ENCODE measurements around the gene LARP1.
"Not testable (repeated sequence)": the region's sequence is repeated elsewhere in the genome, so short reads cannot be mapped to it uniquely, and the experiment has no call there.

Gene LARP1

DNA sequence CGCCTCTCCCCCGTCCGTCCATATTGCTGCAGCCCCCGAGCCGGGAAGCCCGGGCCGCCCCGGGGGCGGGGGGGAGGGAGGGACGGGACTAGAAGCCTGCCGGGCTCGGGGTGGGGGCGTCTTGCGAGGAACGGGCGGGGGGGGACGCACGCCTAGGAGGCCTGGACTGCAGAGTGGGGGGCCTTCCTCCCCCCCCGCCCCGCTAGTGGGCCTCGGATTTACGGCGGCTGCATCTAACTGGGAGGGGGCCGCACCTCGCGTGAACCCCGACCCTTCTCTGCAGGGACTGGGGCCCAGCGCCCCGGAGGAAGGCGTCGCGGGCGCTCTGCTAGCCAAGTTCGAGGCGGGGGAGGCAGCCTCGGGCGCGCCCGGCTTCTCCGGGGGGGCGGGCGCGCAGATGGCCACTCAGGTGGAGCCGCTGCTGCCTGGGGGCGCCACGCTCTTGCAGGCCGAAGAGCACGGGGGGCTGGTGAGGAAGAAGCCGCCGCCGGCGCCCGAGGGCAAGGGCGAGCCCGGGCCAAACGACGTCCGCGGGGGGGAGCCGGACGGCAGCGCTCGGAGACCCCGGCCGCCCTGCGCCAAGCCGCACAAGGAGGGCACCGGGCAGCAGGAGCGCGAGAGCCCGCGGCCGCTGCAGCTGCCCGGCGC lies at the start of gene LARP1:
TSS of gene LARP1 (plus strand) at position 17 of the 648 bp plus-strand sequence. CDS start at position 398, 381 bp downstream.
- DNase-seq (ENCODE audit: low read depth), result no peak

- DNase-seq (ENCODE audit: low read depth), result no peak
Observed at GRCh38 chr5:154706416-154706815, 48.8 kb upstream of the LARP1 start.

GRCh38 chr5:154707641-154708040 lies 47.5 kb upstream of the LARP1 start:
- no peak for DNase-seq (ENCODE audit: low read depth)

DNA sequence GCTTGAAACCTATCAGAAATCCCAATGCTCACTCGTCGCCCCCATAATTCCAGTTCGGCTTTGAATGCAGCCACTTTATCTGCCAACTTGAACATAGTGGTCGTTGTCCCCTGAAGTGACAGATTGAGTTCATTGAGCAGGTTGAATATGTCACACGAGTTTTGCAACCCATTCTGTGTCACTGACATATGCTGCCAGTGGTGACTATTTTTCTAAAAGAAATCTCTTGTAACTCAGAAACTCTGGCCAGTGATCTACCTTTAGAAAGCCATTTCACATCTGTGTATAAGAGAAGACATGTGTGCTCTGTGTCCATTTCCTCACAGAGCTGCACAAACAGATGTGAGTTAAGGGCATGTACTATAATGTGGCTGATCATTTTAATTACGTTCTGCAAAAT lies 47.0 kb upstream of the LARP1 start:
- DNase-seq (ENCODE audit: low read depth), result no peak

- no peak for DNase-seq (ENCODE audit: low read depth)
Observed at GRCh38 chr5:154708846-154709245, 46.3 kb upstream of the LARP1 start.

GRCh38 chr5:154709368-154710305 lies 45.5 kb upstream of the LARP1 start:
- no peak for DNase-seq (ENCODE audit: low read depth)

- no peak for DNase-seq (ENCODE audit: low read depth)
Observed at GRCh38 chr5:154712518-154713437, 42.4 kb upstream of the LARP1 start.

DNA sequence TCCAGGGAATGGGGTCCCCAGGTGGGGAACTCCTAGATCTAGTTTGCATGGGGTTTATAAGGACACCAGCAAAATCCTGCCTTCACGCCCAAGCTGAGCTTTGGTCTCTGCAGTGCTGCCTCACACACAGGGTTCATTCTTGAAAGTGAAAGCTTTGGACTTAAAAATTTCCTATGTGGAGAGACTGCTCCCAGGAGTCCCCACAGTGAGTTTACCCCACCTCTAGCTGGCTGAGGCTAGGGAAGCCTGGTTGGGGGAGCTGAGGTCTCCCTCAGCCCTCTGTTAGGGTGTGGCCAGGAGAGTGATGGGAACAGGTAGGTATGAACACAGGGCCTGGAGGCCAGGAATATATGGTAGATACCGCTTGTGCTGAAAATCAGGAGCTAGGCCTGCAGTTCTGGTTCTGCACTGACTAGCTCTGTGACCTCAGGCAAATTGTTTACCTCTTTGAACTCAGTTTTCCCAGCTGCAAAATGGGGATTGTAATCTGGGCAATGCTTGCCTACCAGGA lies 41.5 kb upstream of the LARP1 start:
- DNase-seq (ENCODE audit: low read depth), result no peak

DNA sequence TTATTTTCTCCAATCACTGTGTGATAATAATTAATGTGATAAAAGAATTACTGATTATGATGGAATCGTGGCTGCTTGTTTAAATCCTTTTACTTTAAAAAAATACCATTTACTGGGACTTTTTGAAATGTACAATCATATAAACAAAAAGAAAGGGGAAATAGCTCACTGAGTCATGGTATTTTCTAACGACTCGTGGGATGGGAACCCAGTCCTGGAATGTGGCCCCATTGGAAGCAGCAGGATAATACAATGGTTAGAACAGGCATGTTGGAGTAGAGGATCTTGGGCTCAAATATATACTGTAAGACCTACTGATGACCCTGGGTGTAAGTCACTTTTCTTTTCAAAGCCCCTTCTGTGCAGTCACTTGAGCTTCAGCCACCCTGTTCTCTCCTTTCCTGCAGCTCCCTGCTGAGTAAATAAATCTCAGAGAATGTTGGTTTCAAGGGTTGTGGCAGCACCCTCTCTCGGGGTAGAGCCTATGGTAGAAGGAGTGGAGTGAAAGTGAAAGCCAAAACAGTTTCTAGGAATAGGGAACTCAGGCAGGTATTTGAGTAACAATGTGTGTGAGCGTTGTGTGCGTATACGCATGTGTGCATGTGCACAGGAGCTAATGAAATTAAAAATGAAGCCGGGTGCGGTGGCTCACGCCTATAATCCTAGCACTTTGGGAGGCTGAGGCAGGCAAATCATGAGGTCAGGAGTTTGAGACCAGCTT lies 40.8 kb upstream of the LARP1 start:
- no peak for DNase-seq (ENCODE audit: low read depth)

DNA sequence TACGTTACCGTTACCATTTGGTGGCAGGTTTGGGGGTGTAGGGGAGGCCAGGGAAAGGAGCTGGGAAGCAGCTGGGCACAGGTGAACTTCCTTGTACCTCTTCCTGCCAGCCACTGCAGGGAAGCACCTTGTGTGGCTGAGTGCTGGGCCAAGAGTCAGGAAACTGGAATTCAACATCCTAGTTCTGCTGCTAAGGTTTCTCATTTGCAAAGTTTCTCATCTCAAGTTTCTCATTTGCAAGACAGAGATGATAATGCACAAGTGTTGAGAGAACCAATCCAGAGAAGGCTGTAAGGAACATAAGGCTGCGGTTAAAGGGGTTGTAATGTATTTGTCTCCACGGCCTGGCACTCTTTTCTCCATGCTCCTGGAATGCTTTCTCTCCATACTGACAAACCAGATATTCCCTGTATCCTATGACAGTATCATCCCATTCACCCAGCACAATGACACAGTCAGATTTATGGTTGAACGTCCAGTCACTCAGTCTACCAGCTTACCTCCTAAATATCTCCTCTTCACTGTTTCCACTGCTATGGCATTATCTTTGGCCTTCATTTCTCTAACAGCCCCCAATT lies 33.6 kb upstream of the LARP1 start:
- DNase-seq (ENCODE audit: low read depth), result no peak

DNA sequence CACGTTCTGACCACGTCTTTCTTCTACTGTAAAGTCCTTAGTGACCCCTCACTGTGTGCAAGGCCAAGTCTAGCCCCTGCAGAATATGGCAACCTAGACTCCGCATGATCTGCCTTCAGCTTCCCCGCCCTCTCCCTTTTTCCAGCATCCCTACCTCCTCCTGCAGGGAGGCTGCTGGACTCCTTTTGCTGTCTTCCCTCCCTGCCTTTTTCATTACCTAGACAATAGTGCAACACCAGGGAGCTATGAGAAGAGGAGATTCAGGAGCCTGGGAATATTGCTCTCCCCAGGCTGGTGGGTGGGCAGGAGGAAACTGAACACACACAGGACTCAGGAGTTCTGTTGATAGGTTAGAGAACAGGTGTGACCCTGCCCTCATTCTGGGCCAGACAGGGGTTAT lies 33.1 kb upstream of the LARP1 start:
- no peak for DNase-seq (ENCODE audit: low read depth)

- DNase-seq (ENCODE audit: low read depth), result no peak
Observed at GRCh38 chr5:154722936-154723335, 32.2 kb upstream of the LARP1 start.

- DNase-seq (ENCODE audit: low read depth), result no peak
Observed at GRCh38 chr5:154723740-154724505, 31.3 kb upstream of the LARP1 start.

DNA sequence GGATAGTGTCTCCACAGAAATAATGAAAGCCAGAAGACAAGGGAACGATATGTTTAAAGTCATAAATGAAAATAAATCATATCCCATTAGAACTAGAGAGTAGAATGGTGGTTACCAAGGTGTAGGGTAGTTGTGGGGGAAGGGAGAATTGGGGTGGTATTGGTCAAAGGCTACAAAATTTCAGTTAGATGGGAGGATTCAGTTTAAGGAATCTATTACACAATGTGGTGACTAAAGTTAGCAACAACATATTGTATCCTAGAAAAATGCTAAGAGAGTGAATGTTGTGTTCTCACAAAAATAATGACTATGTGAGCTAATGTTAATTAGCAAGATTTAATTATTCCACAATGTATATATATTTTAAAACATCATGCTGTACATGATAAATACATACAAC lies 27.8 kb upstream of the LARP1 start:
- DNase-seq (ENCODE audit: low read depth), result no peak

- no peak for DNase-seq (ENCODE audit: low read depth)
Observed at GRCh38 chr5:154728939-154729588, 26.1 kb upstream of the LARP1 start.

DNA sequence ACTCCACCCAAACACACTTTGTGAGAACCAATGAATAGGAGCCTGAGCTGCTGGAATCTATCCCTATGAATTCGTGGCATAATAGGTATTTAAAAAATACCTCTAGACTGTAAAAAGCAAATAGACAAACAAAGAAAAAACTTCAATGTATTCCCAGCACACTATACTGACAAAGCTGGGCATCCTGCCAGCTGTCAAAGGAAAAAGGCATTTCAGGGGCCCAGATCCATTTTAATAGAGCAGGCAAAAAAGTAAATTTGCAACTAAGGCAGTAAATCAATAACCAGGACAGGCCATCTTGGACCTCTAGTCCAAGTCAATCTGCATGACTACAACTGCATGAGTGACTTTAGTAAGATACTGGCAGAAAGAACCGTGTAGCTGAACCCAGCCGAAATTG lies 25.6 kb upstream of the LARP1 start:
- no peak for DNase-seq (ENCODE audit: low read depth)

DNA sequence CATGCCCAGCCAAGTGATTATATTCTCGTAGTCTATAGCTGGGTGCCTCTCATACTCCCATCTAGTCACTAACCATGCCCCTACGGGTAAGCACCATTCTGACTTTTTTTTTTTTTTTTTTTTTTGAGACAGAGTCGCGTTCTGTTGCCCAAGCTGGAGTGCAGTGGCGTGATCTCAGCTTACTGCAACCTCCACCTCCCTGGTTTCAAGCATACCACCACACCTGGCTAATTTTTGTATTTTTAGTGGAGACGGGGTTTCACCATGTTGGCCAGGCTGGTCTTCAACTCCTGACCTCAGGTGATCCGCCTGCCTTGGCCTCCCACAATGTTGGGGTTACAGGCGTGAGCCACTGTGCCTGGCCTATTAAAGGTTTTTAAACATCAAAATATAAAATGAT lies 24.4 kb upstream of the LARP1 start:
- DNase-seq (ENCODE audit: low read depth), result not testable (repeated sequence)

- DNase-seq (ENCODE audit: low read depth), result no peak
Observed at GRCh38 chr5:154732212-154732611, 23.0 kb upstream of the LARP1 start.

GRCh38 chr5:154734370-154735248 lies 20.6 kb upstream of the LARP1 start:
- no peak for DNase-seq (ENCODE audit: low read depth)
